ENCODE measurements around the gene DHRS7. TPM values are rescaled to one million over a fixed set of nuclear protein-coding genes. Genes with fewer than 3 reads are reported as not detected.

DHRS7 gene
- total and polyA plus RNA-seq, 12 donors, result 41.3 to 248 (median 158) TPM

DNA sequence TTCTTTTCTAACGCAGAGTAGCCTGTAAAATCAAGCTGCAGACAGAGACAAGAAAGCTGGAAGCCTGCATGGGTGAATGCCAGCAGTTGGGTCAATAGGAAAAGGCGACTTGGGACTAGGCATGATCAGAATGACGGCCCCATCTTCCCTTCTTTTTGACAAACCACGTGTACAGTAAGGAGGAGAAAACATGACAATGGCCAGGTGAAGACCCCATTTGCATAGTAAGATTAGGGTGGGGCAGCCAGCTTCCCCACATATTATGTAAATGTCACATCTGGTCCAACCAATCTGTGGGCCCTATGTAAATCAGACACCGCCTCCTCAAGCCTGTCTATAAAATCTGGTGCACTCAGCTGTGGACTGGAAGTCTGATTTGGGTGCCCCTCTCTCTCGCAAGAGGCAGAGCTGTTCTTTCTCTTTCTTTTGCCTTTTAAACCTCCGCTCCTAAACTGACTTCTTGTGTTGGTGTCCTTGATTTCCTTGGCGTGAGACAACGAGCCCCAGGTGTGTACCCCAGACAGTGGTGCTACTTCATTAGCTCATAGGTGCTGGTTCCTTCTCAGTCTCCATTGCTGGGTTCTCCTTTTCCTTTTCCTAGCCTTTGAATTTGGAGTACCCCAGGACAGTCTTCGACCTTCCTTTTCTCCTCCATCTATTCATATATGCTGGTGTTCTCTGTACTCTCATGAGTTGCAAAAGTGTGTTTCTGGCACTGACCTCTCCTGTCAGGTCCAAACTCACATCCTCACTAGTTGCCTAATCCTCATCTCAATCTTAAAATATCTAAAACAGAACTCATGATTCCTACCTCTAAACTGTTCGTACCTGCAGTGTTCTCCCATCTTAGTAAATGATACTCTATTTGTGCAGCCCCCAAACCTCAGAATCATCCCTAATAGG is 9.4 kb upstream of the DHRS7 start:
- no peak for DNase-seq
- Histone ChIP-seq H3K4me3 (no peak overlapping the region), H3K27me3 (no peaks in the 10 kb centered on the region), H3K4me1 (replicated peaks in 1 of 2) (no peaks in the 10 kb centered on the region), H3K27ac (no peak overlapping the region), H3K36me3 (replicated peaks in 1 of 2) (no peaks in the 10 kb centered on the region), H3K9me3 (replicated peaks in 1 of 3) (peaks cover 0 to under 1% (median 0%) of the 10 kb centered on the region in 3 donors)
- intact Hi-C loops (cut with DNase I), result no loop called here
- 77 to 83% (median 80%) methylated on average over 11 of the region's 11 CpGs for WGBS, 4 donors
- no peak for TF ChIP-seq CTCF (IDR thresholded peaks at IDR 0.05)
- no peak for TF ChIP-seq POLR2A (IDR thresholded peaks at IDR 0.05)

GRCh38 chr14:60171690-60172089 is 6.5 kb upstream of the DHRS7 start:
- no peaks in the 10 kb centered on the region for H3K27me3 ChIP-seq
- no peak overlapping the region for H3K4me3 ChIP-seq
- no peak for DNase-seq
- H3K4me1 ChIP-seq (replicated peaks in 1 of 2), result no peaks in the 10 kb centered on the region
- no peaks in the 10 kb centered on the region for H3K36me3 ChIP-seq (replicated peaks in 1 of 2)
- no peaks in the 10 kb centered on the region for H3K9me3 ChIP-seq (replicated peaks in 1 of 3)
- intact Hi-C loops (cut with DNase I), result no loop called here
- WGBS, 4 donors, result 51 to 93% (median 88%) methylated on average over 2 of the region's 2 CpGs
- TF ChIP-seq CTCF (IDR thresholded peaks at IDR 0.05) (no peak), POLR2A (IDR thresholded peaks at IDR 0.05) (no peak)
- no peak overlapping the region for H3K27ac ChIP-seq

DNA sequence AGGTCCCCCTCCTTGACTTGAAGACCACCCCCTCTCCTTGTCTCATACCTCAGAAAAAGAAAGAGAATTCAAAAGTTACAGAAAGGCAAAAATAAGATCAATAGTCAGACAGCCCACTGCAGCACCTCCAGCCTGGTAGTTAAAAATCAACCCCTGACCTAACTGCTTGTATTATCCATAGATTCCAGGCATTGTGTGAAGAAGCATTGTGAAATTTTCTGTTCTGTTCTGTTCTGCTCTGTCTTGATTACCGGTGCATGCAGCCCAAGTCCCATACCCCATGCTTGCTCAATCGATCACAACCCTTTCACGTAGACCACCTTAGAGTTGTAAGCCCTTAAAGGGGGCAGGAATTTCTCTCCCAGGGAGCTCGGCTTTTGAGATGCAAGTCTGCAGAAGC is 5.8 kb upstream of the DHRS7 start:
- Histone ChIP-seq H3K4me1 (replicated peaks in 1 of 2) (peaks cover 0 to under 1% of the 10 kb centered on the region in 2 donors), H3K4me3 (no peak overlapping the region), H3K27ac (no peak overlapping the region), H3K9me3 (replicated peaks in 1 of 3) (no peaks in the 10 kb centered on the region), H3K27me3 (no peaks in the 10 kb centered on the region), H3K36me3 (replicated peaks in 1 of 2) (no peaks in the 10 kb centered on the region)
- DNase-seq, result no peak
- no peak for TF ChIP-seq CTCF (IDR thresholded peaks at IDR 0.05)
- TF ChIP-seq POLR2A (IDR thresholded peaks at IDR 0.05), result no peak
- WGBS, 4 donors, result 90 to 98% (median 97%) methylated on average over 4 of the region's 4 CpGs
- intact Hi-C loops (cut with DNase I), result no loop called here

DNA sequence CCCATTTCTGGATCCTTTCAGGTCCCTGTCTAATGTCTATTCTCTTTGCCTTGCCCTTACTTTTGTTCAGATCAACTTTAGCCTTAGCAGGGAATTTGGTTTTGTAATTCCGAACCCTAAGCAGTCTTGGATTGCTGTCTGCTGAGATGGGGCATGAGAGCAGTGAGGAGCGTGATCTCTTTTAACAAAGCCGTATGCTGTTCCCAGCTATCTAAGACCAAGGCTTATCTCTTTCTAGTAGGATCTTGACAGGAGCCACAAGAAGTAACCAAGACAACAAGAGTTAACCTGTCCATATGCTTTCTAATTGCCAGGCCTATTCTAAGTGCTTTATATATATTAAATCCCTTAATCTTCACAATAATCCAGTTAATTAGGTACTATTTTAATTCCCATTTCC is 4.5 kb upstream of the DHRS7 start:
- peaks cover 0 to 7% of the 10 kb centered on the region in 2 donors for H3K4me1 ChIP-seq (replicated peaks in 1 of 2)
- H3K36me3 ChIP-seq (replicated peaks in 1 of 2), result no peaks in the 10 kb centered on the region
- H3K4me3 ChIP-seq, result no peak overlapping the region
- intact Hi-C loops (cut with DNase I), result loop anchor here in 1 of 2 donors (5.0 to 10.0 kb wide), 2 partner anchors 75 to 102 kb away; partner anchors contain the start of gene PCNX4
- WGBS, 4 donors, result 89 to 100% (median 91%) methylated on average over 3 of the region's 3 CpGs
- no peak overlapping the region for H3K27ac ChIP-seq
- DNase-seq, result no peak
- no peak for TF ChIP-seq CTCF (IDR thresholded peaks at IDR 0.05)
- no peaks in the 10 kb centered on the region for H3K27me3 ChIP-seq
- H3K9me3 ChIP-seq (replicated peaks in 1 of 3), result no peaks in the 10 kb centered on the region
